AG10803 (cell line): ENCODE measurements around the gene TLCD2.
A peak's percentile ranks its signal among the peaks of the same experiment; 100 is the strongest.
"Not testable (repeated sequence)": the region's sequence is repeated elsewhere in the genome, so short reads cannot be mapped to it uniquely, and the experiment has no call there.

ENCODE experiments used
- DNase-seq: peaks from one replicate; pipeline ENCODE4 v3.0.0; 2010; ENCODE audit warnings: low read depth
- H3K4me3 ChIP-seq: 2 replicates; pipeline ENCODE4 v1.5.1; 2011; ENCODE audit warnings: mild to moderate bottlenecking, low read length, control low read depth
- CTCF ChIP-seq: conservative IDR thresholded peaks from 2 replicates; pipeline ENCODE4 v1.5.1; 2011; ENCODE audit warnings: mild to moderate bottlenecking, low read length, control low read depth, inconsistent platforms

TLCD2 gene

GRCh38 chr17:1709403-1709951 is 700 bp downstream of the TLCD2 start:
- H3K4me3 ChIP-seq, result peak overlapping the region; percentile 58
- no peak for TF ChIP-seq CTCF
- peak; percentile 67 for DNase-seq

GRCh38 chr17:1708791-1709346 is 1.3 kb downstream of the TLCD2 start:
- DNase-seq, H3K4me3 ChIP-seq: not testable (repeated sequence)

GRCh38 chr17:1707107-1707506 is 3.1 kb downstream of the TLCD2 start:
- no peak for TF ChIP-seq CTCF
- no peak for DNase-seq
- no peak overlapping the region for H3K4me3 ChIP-seq

DNA sequence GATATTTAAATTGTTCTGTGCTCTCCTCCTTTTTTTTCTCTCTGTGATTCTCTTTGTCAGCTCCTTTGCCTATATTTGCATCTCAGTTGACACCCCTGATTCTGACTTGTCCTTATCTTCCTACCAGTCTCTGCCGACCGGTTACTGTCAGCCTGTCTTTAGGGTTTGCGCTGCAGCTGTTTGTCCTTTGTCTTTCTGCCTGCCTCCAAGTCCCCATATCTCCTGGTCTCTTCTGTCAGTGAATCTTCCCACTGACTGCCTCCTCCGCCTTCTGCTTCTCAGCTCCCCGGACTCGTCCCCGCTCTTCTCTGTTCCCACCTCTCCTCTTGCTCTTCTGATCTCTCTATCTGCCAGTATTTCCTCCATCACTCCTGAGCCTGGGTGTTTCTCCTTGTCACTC is 5.2 kb downstream of the TLCD2 start:
- no peak overlapping the region for H3K4me3 ChIP-seq
- no peak for DNase-seq
- no peak for TF ChIP-seq CTCF

DNA sequence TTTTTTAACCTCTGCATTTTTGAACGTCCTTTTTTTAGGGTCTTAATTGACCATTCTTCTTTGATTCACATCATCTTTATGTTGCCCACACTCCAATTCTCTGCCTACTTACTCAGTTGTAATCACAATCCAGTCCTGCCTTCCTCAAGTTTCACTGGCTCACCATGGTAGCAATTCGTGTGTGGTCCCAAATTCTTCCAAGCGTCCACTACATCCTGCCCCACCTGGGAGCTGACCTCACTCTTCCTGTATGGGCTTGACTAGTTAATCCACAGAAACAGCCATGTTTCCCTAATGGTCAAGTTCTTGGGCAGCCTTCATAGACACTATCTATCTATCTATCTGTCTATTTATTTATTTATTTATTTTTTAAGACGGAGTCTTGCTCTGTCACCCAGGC is 7.1 kb downstream of the TLCD2 start:
- H3K4me3 ChIP-seq, result no peak overlapping the region
- DNase-seq, result no peak
- TF ChIP-seq CTCF, result no peak

DNA sequence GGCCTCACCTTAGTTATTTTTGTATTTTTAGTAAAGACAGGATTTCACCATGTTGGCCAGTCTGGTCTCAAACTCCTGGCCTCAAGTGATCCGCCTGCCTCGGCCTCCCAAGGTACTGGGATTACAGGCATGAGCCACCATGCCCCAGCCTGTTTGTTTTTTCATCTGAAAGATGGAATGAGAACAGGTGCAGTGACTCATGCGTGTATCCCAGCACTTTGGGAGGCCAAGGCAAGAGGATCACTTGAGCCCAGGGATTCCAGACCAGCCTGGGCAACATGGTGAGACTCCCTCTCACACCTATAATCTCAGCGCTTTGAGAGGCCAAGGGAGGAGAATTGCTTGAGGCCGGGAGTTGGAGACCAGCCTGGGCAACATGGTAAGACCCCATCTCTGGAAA is 10.3 kb downstream of the TLCD2 start:
- not testable (repeated sequence) for H3K4me3 ChIP-seq, DNase-seq

DNA sequence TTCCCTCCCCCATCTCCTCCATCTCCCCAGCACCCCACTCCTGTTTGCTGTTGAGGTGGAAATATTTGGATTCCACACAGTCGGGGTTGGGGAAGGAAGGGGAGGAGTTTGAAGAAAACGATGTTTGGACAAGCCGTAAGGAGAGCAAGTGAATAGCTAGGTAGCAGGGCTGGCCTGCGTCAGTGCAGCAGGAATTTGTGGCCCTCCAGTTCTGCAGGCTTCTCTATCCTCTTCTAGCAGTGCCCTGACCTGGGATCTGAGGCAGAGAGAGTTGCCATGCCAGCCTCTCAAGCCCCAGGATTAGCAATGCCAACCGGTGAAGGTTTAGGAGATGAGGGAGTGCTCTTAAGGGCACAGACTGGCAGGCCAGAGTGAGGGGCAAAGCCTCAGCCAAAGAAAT is 12.5 kb downstream of the TLCD2 start:
- H3K4me3 ChIP-seq, result no peak overlapping the region
- TF ChIP-seq CTCF, result no peak
- DNase-seq, result no peak

DNA sequence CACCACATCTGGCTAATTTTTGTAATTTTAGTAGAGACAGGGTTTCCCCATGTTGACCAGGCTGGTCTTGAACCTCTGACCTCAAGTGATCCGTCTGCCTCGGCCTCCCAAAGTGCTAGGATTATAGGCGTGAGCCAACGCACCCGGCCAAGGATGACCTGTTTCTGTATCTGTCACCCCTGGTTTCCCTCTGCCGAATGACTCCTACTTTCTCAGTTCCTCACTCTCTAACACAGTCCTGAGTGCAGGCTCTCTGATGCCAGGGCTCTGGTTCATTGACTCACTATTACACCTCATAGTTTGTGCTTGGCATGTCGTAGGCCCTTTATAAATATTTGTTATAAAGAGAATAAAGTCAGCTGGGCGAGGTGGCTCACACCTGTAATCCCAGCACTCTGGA is 14.8 kb downstream of the TLCD2 start:
- DNase-seq, result no peak
- no peak overlapping the region for H3K4me3 ChIP-seq
- no peak for TF ChIP-seq CTCF
